KOPT-K1 (cell line): ENCODE measurements around the gene USP43.

ENCODE experiments used
- H3K27ac ChIP-seq: fragments of 200-600 bp; sonication (generic); 2 replicates; pipeline ENCODE4 v1.5.1; 2016; ENCODE audit warnings: antibody characterized with exemption, mild to moderate bottlenecking, low read depth, low read length; ENCODE audit not compliant: poor library complexity, severe bottlenecking
- H3K36me3 ChIP-seq: fragments of 200-600 bp; sonication (generic); 2 replicates; pipeline ENCODE4 v1.5.1; 2017; ENCODE audit warnings: antibody characterized with exemption, mild to moderate bottlenecking, low read length, moderate library complexity; ENCODE audit not compliant: insufficient read depth
- H3K9me3 ChIP-seq: fragments of 200-600 bp; sonication (generic); 2 replicates; pipeline ENCODE4 v1.5.1; 2017; ENCODE audit warnings: antibody characterized with exemption, low read length, mild to moderate bottlenecking; ENCODE audit not compliant: insufficient read depth, poor library complexity, severe bottlenecking

USP43 gene

GRCh38 chr17:9672691-9673090 is 27.4 kb downstream of the USP43 start:
- Histone ChIP-seq H3K36me3 (no peaks in the 10 kb centered on the region), H3K9me3 (no peaks in the 10 kb centered on the region), H3K27ac (no peak overlapping the region)

- no peak overlapping the region for H3K27ac ChIP-seq
- no peaks in the 10 kb centered on the region for H3K36me3 ChIP-seq
- H3K9me3 ChIP-seq: peaks cover 17% of the 10 kb centered on the region
Observed at GRCh38 chr17:9676084-9676483, 30.8 kb downstream of the USP43 start.

GRCh38 chr17:9676820-9677310 is 31.5 kb downstream of the USP43 start:
- Histone ChIP-seq H3K36me3 (no peaks in the 10 kb centered on the region), H3K9me3 (peaks cover 17% of the 10 kb centered on the region), H3K27ac (no peak overlapping the region)

- no peak overlapping the region for H3K27ac ChIP-seq
- no peaks in the 10 kb centered on the region for H3K36me3 ChIP-seq
- peaks cover 17% of the 10 kb centered on the region for H3K9me3 ChIP-seq
Observed at GRCh38 chr17:9677411-9677810, 32.1 kb downstream of the USP43 start.

GRCh38 chr17:9677896-9678295 is 32.6 kb downstream of the USP43 start:
- peaks cover 17% of the 10 kb centered on the region for H3K9me3 ChIP-seq
- no peak overlapping the region for H3K27ac ChIP-seq
- H3K36me3 ChIP-seq: no peaks in the 10 kb centered on the region

GRCh38 chr17:9684955-9685621 is 39.8 kb downstream of the USP43 start:
- Histone ChIP-seq H3K36me3 (no peaks in the 10 kb centered on the region), H3K9me3 (peaks cover 6% of the 10 kb centered on the region), H3K27ac (no peak overlapping the region)

GRCh38 chr17:9693755-9694154 is 48.4 kb downstream of the USP43 start:
- H3K9me3 ChIP-seq: no peaks in the 10 kb centered on the region
- no peak overlapping the region for H3K27ac ChIP-seq
- H3K36me3 ChIP-seq: no peaks in the 10 kb centered on the region

GRCh38 chr17:9696279-9697044 is 51.1 kb downstream of the USP43 start:
- Histone ChIP-seq H3K27ac (no peak overlapping the region), H3K36me3 (no peaks in the 10 kb centered on the region)

GRCh38 chr17:9700136-9700535 is 54.8 kb downstream of the USP43 start:
- Histone ChIP-seq H3K9me3 (no peaks in the 10 kb centered on the region), H3K27ac (no peak overlapping the region), H3K36me3 (no peaks in the 10 kb centered on the region)

More at GRCh38 chr17:9696279-9697044, 51.1 kb downstream of the USP43 start:
- H3K9me3 ChIP-seq: no peaks in the 10 kb centered on the region

- H3K36me3 ChIP-seq: no peaks in the 10 kb centered on the region
- H3K9me3 ChIP-seq: no peaks in the 10 kb centered on the region
- no peak overlapping the region for H3K27ac ChIP-seq
Observed at GRCh38 chr17:9700754-9701476, 55.6 kb downstream of the USP43 start.

- Histone ChIP-seq H3K36me3 (no peaks in the 10 kb centered on the region), H3K9me3 (no peaks in the 10 kb centered on the region), H3K27ac (no peak overlapping the region)
Observed at GRCh38 chr17:9702482-9702881, 57.2 kb downstream of the USP43 start.

- H3K27ac ChIP-seq: no peak overlapping the region
- no peaks in the 10 kb centered on the region for H3K36me3 ChIP-seq
- H3K9me3 ChIP-seq: no peaks in the 10 kb centered on the region
Observed at GRCh38 chr17:9702914-9703780, 57.8 kb downstream of the USP43 start.

GRCh38 chr17:9703781-9704082 is 58.4 kb downstream of the USP43 start:
- Histone ChIP-seq H3K36me3 (no peaks in the 10 kb centered on the region), H3K9me3 (no peaks in the 10 kb centered on the region), H3K27ac (no peak overlapping the region)

GRCh38 chr17:9705745-9706144 is 60.4 kb downstream of the USP43 start:
- Histone ChIP-seq H3K36me3 (no peaks in the 10 kb centered on the region), H3K9me3 (no peaks in the 10 kb centered on the region), H3K27ac (no peak overlapping the region)

- Histone ChIP-seq H3K27ac (no peak overlapping the region), H3K9me3 (no peaks in the 10 kb centered on the region), H3K36me3 (no peaks in the 10 kb centered on the region)
Observed at GRCh38 chr17:9707948-9708347, 62.6 kb downstream of the USP43 start.
